GM12878 (cell line): ENCODE measurements around the gene ABCC5. TPM values are rescaled to one million over a fixed set of nuclear protein-coding genes. Genes with fewer than 3 reads are reported as not detected.

Experiments
- ATAC-seq: fragments of 200-7000 bp; cut with Tn5 transposase; 3 replicates; pipeline ENCODE4 v1.9.1; 2020; ENCODE audit warnings: mild to moderate bottlenecking, moderate library complexity
- BruUV-seq: library from RNA; stranded (reverse); fragments of 400-500 nt; replicated peaks from 2 replicates; lab custom pipeline; 2021; lab: Mats Ljungman, UMichigan
- CTCF ChIA-PET: fragments of 300-600 bp; sonication (Branson Sonifier 250); formaldehyde crosslinking; extraction: SDS; loops from one replicate; lab custom pipeline; 2021; ENCODE audit warnings: inconsistent platforms; lab: Yijun Ruan, JAX
- POLR2A ChIA-PET: fragments of 350-600 bp; formaldehyde crosslinking; extraction: SDS; loops from one replicate; lab custom pipeline; 2021; ENCODE audit warnings: inconsistent platforms; lab: Charles Lee
- RAD21 ChIA-PET: fragments of 300-600 bp; sonication (Branson Sonifier 250); formaldehyde crosslinking; loops from one replicate; lab custom pipeline; 2023; ENCODE audit warnings: antibody characterized with exemption; ENCODE audit not compliant: unreplicated experiment; lab: Charles Lee
- SMC1A ChIA-PET: fragments of 300-600 bp; sonication (Branson Sonifier 250); formaldehyde crosslinking; loops from one replicate; lab custom pipeline; 2023; ENCODE audit not compliant: unreplicated experiment, uncharacterized antibody; lab: Charles Lee
- DNase-seq: peaks from one replicate; pipeline ENCODE4 v3.0.0-alpha.2; 2011; ENCODE audit warnings: low read depth, low spot score
- FAIRE-seq: peaks from 3 replicates; lab custom pipeline; 2011; peaks lifted over from hg19 to GRCh38; lab: Jason Lieb, UNC
- H2AFZ ChIP-seq: 2 replicates; pipeline ENCODE4 v1.6.0; 2011; ENCODE audit warnings: low read depth, low read length, control low read depth; ENCODE audit not compliant: control insufficient read depth
- H3K27ac ChIP-seq: 2 replicates; pipeline ENCODE4 v1.5.1; 2011; ENCODE audit warnings: control low read depth; ENCODE audit not compliant: control insufficient read depth, insufficient read depth
- H3K27me3 ChIP-seq, 2 experiments: replicated peaks in 1 of 2; 2 replicates each; pipeline versions ENCODE4 v1.6.0 to v1.6.1; 2011; ENCODE audit warnings: low read length in 1 of 2; ENCODE audit not compliant: control insufficient read depth in 2 of 2, insufficient read depth in 2 of 2
- H3K36me3 ChIP-seq, 2 experiments: 2 replicates each; pipeline ENCODE4 v1.5.1; 2011; ENCODE audit warnings: low read length in 1 of 2; ENCODE audit not compliant: control insufficient read depth in 2 of 2, insufficient read depth in 2 of 2
- H3K4me1 ChIP-seq: 2 replicates; pipeline ENCODE4 v1.6.1; 2011; ENCODE audit warnings: mild to moderate bottlenecking, low read length, moderate library complexity, mixed read lengths; ENCODE audit not compliant: control insufficient read depth, insufficient read depth
- H3K4me2 ChIP-seq: 2 replicates; pipeline ENCODE4 v1.6.0; 2011; ENCODE audit warnings: control low read depth; ENCODE audit not compliant: control insufficient read depth, insufficient read depth
- H3K4me3 ChIP-seq: fragments of 200-600 bp; sonication (generic); 2 replicates; pipeline ENCODE4 v1.5.1; 2016
- H3K79me2 ChIP-seq: 2 replicates; pipeline ENCODE4 v1.6.0; 2011; ENCODE audit warnings: low read length; ENCODE audit not compliant: control insufficient read depth, insufficient read depth
- H3K9ac ChIP-seq: 2 replicates; pipeline ENCODE4 v1.8.0; 2011; ENCODE audit warnings: low read length, control low read depth, mixed read lengths; ENCODE audit not compliant: control insufficient read depth, insufficient read depth
- H3K9me3 ChIP-seq: replicated peaks from 3 replicates; pipeline ENCODE4 v1.5.1; 2011; ENCODE audit warnings: mild to moderate bottlenecking, low read length; ENCODE audit not compliant: control insufficient read depth, insufficient read depth
- H4K20me1 ChIP-seq: 2 replicates; pipeline ENCODE4 v1.6.0; 2011; ENCODE audit not compliant: control insufficient read depth, insufficient read depth
- BMI1 ChIP-seq: fragments of 450-650 bp; IDR thresholded peaks from 2 replicates; pipeline ENCODE4 v1.6.1; 2016; ENCODE audit warnings: mild to moderate bottlenecking, moderate library complexity, borderline replicate concordance
- CEBPB ChIP-seq, 2 experiments: fragments of 150-350 bp in 1 of 2; IDR thresholded peaks; 2 replicates each; pipeline ENCODE4 v1.6.1; 2012 to 2014; ENCODE audit warnings: low read depth in 2 of 2, low read length in 2 of 2, borderline replicate concordance in 1 of 2, inconsistent platforms in 1 of 2
- GATAD2B ChIP-seq: fragments of 450-650 bp; conservative IDR thresholded peaks from 2 replicates; pipeline ENCODE4 v1.6.1; 2017; ENCODE audit warnings: low read depth, mild to moderate bottlenecking, moderate library complexity
- IKZF1 ChIP-seq: fragments of 450-650 bp; conservative IDR thresholded peaks from 2 replicates; pipeline ENCODE4 v1.6.1; 2017; ENCODE audit warnings: antibody characterized with exemption, mild to moderate bottlenecking
- IRF4 ChIP-seq: IDR thresholded peaks from 2 replicates; pipeline ENCODE4 v1.6.1; 2011; ENCODE audit warnings: low read depth, low read length
- MTA2 ChIP-seq: fragments of 450-650 bp; IDR thresholded peaks from 2 replicates; pipeline ENCODE4 v1.6.1; 2016; ENCODE audit warnings: low read depth, mild to moderate bottlenecking, moderate library complexity
- MYB ChIP-seq: fragments of 150-350 bp; IDR thresholded peaks from 2 replicates; pipeline ENCODE4 v1.6.1; 2014; ENCODE audit warnings: mild to moderate bottlenecking, low read depth, low read length, borderline replicate concordance
- RAD21 ChIP-seq: IDR thresholded peaks from 2 replicates; pipeline ENCODE4 v1.6.1; 2011; ENCODE audit warnings: mild to moderate bottlenecking, low read depth, low read length, moderate library complexity; ENCODE audit not compliant: insufficient read depth
- STAT3 ChIP-seq: IDR thresholded peaks from 2 replicates; pipeline ENCODE4 v1.6.1; 2011; ENCODE audit warnings: low read depth, low read length, improper control_type of control experiment
- TAF1 ChIP-seq: IDR thresholded peaks from 2 replicates; pipeline ENCODE4 v1.6.1; 2011; ENCODE audit warnings: mild to moderate bottlenecking, low read depth, low read length, borderline replicate concordance
- ZNF274 ChIP-seq: IDR thresholded peaks from one replicate; pipeline ENCODE4 v1.8.0; 2011; ENCODE audit not compliant: insufficient read length, insufficient read depth
- WGBS: methylation state at CpG from one replicate; pipeline ENCODE4 v1.1.6; 2016; ENCODE audit warnings: low lambda C conversion rate; ENCODE audit not compliant: insufficient replicate concordance, insufficient coverage; ENCODE audit errors: missing lambda C conversion rate; 5-methylcytosine and 5-hydroxymethylcytosine counted together
- in situ Hi-C: fragments of 300-500 bp; cut with MboI; formaldehyde crosslinking; loops from 9 replicates; pipeline ENCODE4 v1.14.3; 2018; ENCODE audit warnings: mixed read lengths
- intact Hi-C: fragments of 100-400 bp; cut with micrococcal nuclease; formaldehyde crosslinking; loops from one replicate; pipeline ENCODE4 v1.14.2; 2022; ENCODE audit not compliant: unreplicated experiment
- polyA plus RNA-seq, 11 experiments: library from polyadenylated mRNA; depleted of rRNA in 4 of 11; unstranded in 6 of 11; stranded (reverse) in 5 of 11; fragments of >200 nt; fragmentation: Nextera tagmentation in 4 of 11; fragmentation: Illumina TruSeq in 1 of 11; extraction: Ambion mirVana in 4 of 11; extraction: Trizol in 1 of 11; gene quantifications; 1 replicate in 1 of 11; 2 replicates in 10 of 11; pipeline versions ENCODE4 v1.2.1 to v1.2.3, GENCODE V29; 2011 to 2016; ENCODE audit warnings: inconsistent platforms in 2 of 11, missing spikeins in 2 of 11, low read depth in 1 of 11
- total RNA-seq, 4 experiments: library from RNA; depleted of rRNA in 3 of 4; stranded (reverse); fragments of >200 nt in 3 of 4; fragmentation: Illumina TruSeq in 1 of 4; extraction: Trizol in 1 of 4; gene quantifications; 2 replicates each; pipeline versions ENCODE4 v1.2.1 to v1.2.3, GENCODE V29; 2013 to 2021

Gene ABCC5
- total and polyA plus RNA-seq, 10 of the 15 experiments (the other 5 are each of a cell fraction or from before 2014, with no cell fraction given) = 6.0 to 17.8 (median 9.7) TPM

- no peak for ATAC-seq
- Histone ChIP-seq H3K9me3 (no peaks in the 10 kb centered on the region), H3K36me3 (no peaks in the 10 kb centered on the region)
- WGBS = 50% methylated on average over 4 of the region's 4 CpGs
- intact Hi-C loops = loop anchor here (10.0 kb wide), 1 partner anchor 243 kb away; no protein-coding TSS in a partner anchor
- RAD21 ChIA-PET = interaction anchor here (0.9 to 1.3 kb wide), 4 partner anchors 106 to 127 kb away, joined by 3 to 4 read pairs (median 3); partner anchors contain the start of gene PARL
- CTCF ChIA-PET = interaction anchor here (0.6 to 1.1 kb wide), 3 partner anchors 107 to 359 kb away, joined by 3 to 5 read pairs (median 5); no protein-coding TSS in a partner anchor
- POLR2A ChIA-PET = no interaction called here
- TF ChIP-seq MTA2 (no peak), GATAD2B (no peak), IRF4 (no peak), TAF1 (no peak), IKZF1 (no peak), ZNF274 (no peak), STAT3 (no peak), CEBPB (IDR thresholded peaks at IDR 0.05; ENCODE audit: borderline replicate concordance in 1 of 2, low read depth in 2 of 2, low read length in 2 of 2) (no peak), MYB (no peak), BMI1 (no peak), RAD21 (no peak)
- TF ChIP-seq, all 136 proteins: peak for 0
- H3K27ac ChIP-seq = no peak overlapping the region
- DNase-seq (no peak), FAIRE-seq (no peak)
- SMC1A ChIA-PET = interaction anchor here (2.2 kb wide), 1 partner anchor 116 kb away, joined by 13 read pairs; no protein-coding TSS in a partner anchor
- H4K20me1 ChIP-seq = no peaks in the 10 kb centered on the region
- H3K27me3 ChIP-seq = no peaks in the 10 kb centered on the region
- H3K4me2 ChIP-seq = no peak overlapping the region
- no peak overlapping the region for H3K9ac ChIP-seq
- H3K4me1 ChIP-seq = peaks cover 6% of the 10 kb centered on the region
- no TSS peak for BruUV-seq
- in situ Hi-C loops = no loop called here
- H3K4me3 ChIP-seq = no peak overlapping the region
- no peaks in the 10 kb centered on the region for H3K79me2 ChIP-seq
- no peak overlapping the region for H2AFZ ChIP-seq
These were observed 6.3 kb downstream of the ABCC5 start for GRCh38 chr3:184011230-184011876.
